NCI-H1092 treated with DMSO at 0.1 percent for 48 hours (cell line): ENCODE data around the gene TULP1.

Experiments used
- DNase-seq: peaks from one replicate; lab custom pipeline; 2025; lab: John Stamatoyannopoulos, UW

TULP1 gene

GRCh38 chr6:35496841-35497570, 15.7 kb downstream of the TULP1 start, which contains the start of gene TEAD3:
Gene TEAD3 (minus strand): TSS chr6:35497079.
- DNase-seq, result no peak

DNA sequence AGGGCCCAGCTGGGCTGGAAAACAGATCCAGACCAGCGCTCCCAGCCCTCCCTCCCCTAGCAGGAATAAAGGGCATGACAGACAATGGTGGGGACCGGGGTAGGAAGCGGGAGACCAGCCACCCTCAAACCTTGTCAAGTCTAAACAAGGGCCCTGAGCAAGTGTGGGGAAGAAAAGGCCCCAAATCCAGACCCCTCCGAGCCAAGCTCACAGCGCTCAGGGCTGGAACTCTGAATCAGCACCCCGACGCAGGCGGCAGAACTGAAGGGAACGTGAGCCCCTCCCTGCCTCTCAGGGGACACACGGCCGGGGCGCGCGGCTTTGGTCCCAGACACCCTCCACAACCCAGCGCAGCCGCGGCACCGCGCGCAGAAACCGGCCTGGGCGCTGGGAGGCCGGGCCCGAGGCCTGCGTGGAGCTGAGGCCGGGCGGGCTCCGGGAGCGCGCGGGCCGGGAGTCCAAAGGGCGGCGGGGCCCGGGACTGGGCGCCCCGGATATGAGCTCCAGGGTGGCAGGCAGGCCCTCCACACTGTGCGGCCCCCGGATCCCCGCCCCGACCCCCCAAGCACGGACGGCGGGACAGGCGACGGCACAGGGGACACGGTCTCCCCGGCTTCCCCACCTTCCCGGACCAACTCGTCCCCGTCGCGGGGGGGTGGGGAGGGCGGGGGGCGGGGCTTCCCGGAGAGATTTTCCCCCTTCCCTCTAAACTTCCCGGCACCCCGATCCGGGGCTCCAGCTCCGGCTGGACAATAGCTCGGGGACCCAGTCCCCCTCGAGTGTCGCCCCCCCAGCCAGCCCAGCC, 16.5 kb downstream of the TULP1 start:
- DNase-seq, result no peak

DNA sequence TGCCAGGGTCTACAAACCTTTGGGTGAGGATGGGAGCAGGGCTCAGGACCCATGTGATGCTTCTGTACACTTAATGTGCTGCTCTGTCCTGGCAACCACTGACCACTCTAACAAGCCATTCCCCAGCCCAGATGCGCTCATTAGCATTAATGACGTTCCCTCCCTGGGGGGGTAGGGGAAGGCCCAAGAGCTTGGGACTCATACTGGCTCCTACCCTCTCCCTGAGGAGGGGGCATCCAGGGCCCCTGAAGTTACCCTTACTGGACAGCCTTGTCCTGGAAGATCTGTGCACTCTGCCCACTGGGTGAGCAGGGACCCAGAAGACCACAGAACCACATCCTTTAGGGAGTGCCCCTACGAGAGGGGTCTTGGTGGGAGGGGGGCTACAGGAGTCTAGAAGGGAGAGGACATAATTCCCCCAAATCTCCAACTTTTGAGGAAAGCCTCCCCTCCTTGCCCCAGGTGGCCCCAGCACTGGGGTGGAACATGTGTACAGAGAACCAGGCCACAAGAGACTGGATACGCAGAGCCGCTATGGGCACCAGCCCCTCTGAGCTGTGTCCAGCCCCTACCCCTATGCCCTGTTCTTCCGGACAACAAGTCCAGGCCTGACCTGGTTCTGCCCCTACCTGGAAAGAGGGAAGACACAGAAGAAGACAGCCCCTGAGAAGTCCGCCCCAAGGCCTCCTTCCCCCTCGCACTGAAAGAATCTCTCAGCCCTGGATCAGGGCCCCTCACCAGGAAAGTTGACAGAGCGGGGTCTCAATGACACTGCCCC, 17.2 kb downstream of the TULP1 start:
- DNase-seq, result no peak

- no peak for DNase-seq
Measured at GRCh38 chr6:35494161-35494563, 18.5 kb downstream of the TULP1 start.

GRCh38 chr6:35493307-35493983, 19.3 kb downstream of the TULP1 start:
- DNase-seq, result no peak

DNA sequence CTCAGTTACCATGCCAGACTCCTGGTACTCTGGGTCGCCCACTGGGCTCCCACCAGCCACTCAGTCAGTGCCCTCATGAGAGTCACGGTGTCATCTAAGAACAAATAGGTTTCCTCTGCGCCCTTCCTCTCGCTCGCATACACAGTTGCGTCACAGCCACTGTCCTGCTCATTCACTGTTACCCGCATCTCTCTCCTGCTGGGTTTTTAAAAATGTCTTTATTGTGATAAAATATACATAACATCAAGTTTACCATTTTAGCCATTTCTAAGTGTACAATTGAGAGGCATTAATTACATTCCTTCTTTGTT, 19.8 kb downstream of the TULP1 start:
- no peak for DNase-seq

DNA sequence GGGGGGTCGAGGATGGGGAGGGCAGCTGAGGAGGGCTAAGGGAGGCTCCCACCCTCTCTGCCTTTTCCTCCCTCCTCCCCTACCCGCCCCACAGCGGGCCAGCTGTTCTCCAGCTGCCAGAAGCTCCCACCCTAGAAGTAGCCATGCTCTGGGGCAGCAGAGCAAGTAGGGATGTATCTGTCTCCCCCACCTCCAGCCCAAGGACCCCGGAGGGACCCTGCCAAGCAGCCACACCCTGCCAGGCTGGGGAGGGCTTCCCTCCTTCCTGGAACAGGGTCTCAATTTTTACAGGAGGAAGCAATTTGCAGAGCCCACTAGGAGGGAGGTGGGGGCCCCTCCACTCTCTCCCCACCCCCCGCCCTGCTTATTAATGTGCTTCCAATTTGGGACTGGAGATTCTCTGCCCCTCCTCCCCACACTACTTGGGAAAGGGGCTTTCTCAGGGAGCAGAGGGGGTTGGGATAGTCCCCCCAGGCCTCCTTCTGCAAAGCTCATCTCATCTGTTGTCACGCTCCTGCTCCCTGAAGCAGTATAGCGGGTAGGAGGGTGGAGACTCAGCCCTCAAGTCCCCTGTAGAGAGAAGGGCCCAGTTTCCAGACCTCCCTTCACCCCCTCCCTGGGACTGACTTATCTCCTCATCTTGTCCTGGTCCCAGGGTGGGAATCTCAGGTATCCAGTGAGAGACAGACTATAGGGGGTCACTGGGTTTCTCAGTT, 20.3 kb downstream of the TULP1 start:
- DNase-seq, result no peak

DNA sequence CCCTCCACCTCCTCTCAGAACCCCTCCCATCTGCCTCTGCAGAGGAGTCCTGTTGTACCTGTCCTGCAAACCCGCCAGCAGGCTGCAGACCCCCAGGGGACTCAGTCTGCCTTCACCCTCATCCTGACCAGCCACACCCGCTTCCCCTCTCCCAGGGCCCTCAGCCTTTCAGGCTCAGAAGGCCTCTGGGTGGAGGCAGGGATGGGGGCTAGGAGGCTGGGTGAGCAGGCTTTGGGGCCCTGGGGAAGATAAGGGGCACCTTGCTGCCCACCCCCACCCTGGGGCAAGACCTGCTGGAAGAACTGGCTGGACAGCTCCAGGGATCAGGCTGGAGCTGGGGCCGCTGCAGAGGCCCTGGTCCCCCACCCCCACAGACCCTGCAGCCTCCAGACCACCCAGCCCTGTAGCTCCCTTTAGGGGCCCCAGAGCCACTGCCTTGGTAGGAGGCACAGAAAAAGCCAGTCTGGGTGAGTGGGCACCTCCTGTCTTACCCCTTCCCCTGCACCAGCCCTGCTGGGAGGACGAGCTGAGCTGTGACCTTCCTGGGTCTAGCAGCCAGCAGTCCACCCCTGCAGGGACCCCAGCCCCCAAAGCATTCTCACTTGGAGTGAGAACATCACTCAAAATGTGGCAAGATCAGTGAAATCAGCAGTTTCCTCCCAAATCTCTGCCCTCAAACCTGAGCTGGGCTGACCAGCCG, 21.0 kb downstream of the TULP1 start:
- DNase-seq, result no peak

DNA sequence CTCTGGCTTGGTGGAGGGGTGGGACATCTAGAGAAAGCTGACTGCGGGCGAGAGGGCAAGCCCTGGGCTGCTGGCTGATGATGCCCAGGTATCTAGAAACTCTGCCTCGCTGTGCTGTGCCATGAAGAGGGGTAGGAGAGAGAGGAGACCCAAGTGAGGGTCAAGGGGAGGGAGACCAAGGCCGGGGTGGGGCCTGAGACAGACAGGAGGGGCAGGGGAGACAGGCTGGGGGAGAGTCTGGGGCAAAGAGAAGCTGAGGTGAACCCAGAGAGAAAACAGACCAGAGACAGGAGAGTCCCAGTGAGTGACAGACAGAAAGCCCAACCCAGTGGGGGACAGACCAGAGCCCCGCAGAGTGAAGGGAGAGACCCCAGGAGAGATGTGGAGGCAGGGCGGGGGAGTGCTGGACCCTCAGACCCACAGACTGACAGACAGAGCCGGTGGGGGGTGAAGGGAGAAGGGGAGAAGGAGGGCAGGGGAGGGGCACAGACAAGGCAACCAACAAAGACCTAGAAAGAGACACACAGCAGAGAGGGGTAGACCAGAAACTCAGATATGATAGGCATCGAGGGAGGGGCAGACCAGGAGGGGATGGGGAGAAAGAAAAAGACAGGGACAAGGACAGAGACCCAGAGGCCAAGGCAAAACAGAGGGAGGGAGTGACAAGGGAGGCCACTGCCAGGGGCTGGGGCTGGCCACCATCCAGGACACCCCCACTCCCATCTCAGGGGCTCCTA, 21.7 kb downstream of the TULP1 start:
- no peak for DNase-seq

- no peak for DNase-seq
Measured at GRCh38 chr6:35489995-35490791, 22.5 kb downstream of the TULP1 start.

GRCh38 chr6:35489066-35489465, 23.6 kb downstream of the TULP1 start:
- DNase-seq, result peak; percentile 8

- no peak for DNase-seq
Measured at GRCh38 chr6:35488517-35488862, 24.2 kb downstream of the TULP1 start.

GRCh38 chr6:35487658-35488516, 24.8 kb downstream of the TULP1 start:
- no peak for DNase-seq

GRCh38 chr6:35486005-35486925, 26.4 kb downstream of the TULP1 start:
- no peak for DNase-seq

- no peak for DNase-seq
Measured at GRCh38 chr6:35485402-35485877, 27.3 kb downstream of the TULP1 start.

- DNase-seq, result no peak
Measured at GRCh38 chr6:35484921-35485392, 27.7 kb downstream of the TULP1 start.
